HCT116 (cell line): ENCODE measurements around the gene KLHL3. TPM values are rescaled to one million over a fixed set of nuclear protein-coding genes. Genes with fewer than 3 reads are reported as not detected.

ENCODE experiments used
- ATAC-seq: fragments of 200-7000 bp; cut with Tn5 transposase; 2 replicates; pipeline ENCODE4 v1.9.1; 2020; ENCODE audit warnings: mild to moderate bottlenecking, moderate library complexity
- BruUV-seq: library from RNA; stranded (reverse); fragments of 400-500 nt; replicated peaks from 2 replicates; lab custom pipeline; 2021; lab: Mats Ljungman, UMichigan
- CTCF ChIA-PET: fragments of 300-600 bp; sonication (Branson Sonifier 250); formaldehyde crosslinking; loops from one replicate; lab custom pipeline; 2021; ENCODE audit warnings: antibody characterized with exemption; lab: Charles Lee
- POLR2A ChIA-PET: fragments of 300-600, 350-600 bp; sonication (Branson Sonifier 250); formaldehyde crosslinking; loops from one replicate; lab custom pipeline; 2021; ENCODE audit warnings: antibody characterized with exemption; lab: Charles Lee
- RAD21 ChIA-PET, 2 experiments: fragments of 300-600 bp; sonication (Branson Sonifier 250); formaldehyde crosslinking; loops; one replicate each; lab custom pipeline; 2023; ENCODE audit warnings: low total read pairs in 2 of 2; ENCODE audit not compliant: uncharacterized antibody in 2 of 2, unreplicated experiment in 2 of 2, low non-redundant PET in 1 of 2; lab: Charles Lee
- DNase-seq: peaks from one replicate; pipeline ENCODE4 v3.0.0-alpha.2; 2010; ENCODE audit warnings: low read depth, low spot score
- H2AFZ ChIP-seq: fragments of 200-600 bp; shearing (Covaris generic), sonication (generic); 2 replicates; pipeline ENCODE4 v1.6.1; 2017; ENCODE audit warnings: low read depth, mixed run types, mixed read lengths, antibody characterized with exemption, low read length; ENCODE audit not compliant: poor library complexity, severe bottlenecking
- H3K27ac ChIP-seq: 2 replicates; pipeline ENCODE4 v1.5.1; 2012; ENCODE audit warnings: low read depth, low read length
- H3K27me3 ChIP-seq: fragments of 200-600 bp; sonication (generic); 2 replicates; pipeline ENCODE4 v1.6.1; 2016; ENCODE audit warnings: mixed run types, low read length, mixed read lengths; ENCODE audit not compliant: insufficient read depth
- H3K36me3 ChIP-seq, 2 experiments: fragments of 200-500 bp in 1 of 2; fragments of 200-600 bp in 1 of 2; sonication (Bioruptor generic) in 1 of 2; sonication (generic) in 1 of 2; 2 replicates each; pipeline versions ENCODE4 v1.5.1 to v1.6.1; 2014 to 2016; ENCODE audit warnings: low read length in 2 of 2, inconsistent platforms in 1 of 2, mixed read lengths in 1 of 2, mixed run types in 1 of 2; ENCODE audit not compliant: insufficient read depth in 2 of 2, control insufficient read depth in 1 of 2
- H3K4me1 ChIP-seq, 2 experiments: fragments of 200-600 bp in 1 of 2; sonication (generic) in 1 of 2; 2 replicates each; pipeline versions ENCODE4 v1.5.1 to v1.6.1; 2012 to 2017; ENCODE audit warnings: low read length in 2 of 2, inconsistent platforms in 1 of 2, mild to moderate bottlenecking in 1 of 2, mixed read lengths in 1 of 2, mixed run types in 1 of 2, moderate library complexity in 1 of 2; ENCODE audit not compliant: insufficient read depth in 2 of 2, control insufficient read depth in 1 of 2
- H3K4me2 ChIP-seq: fragments of 200-600 bp; sonication (generic); 2 replicates; pipeline ENCODE4 v1.6.1; 2017; ENCODE audit warnings: mixed run types, low read length, mixed read lengths
- H3K4me3 ChIP-seq, 2 experiments: fragments of 200-600 bp in 1 of 2; sonication (generic) in 1 of 2; replicated peaks in 1 of 2; 2 replicates each; pipeline ENCODE4 v1.5.1; 2011 to 2016; ENCODE audit warnings: low read length in 2 of 2, control low read depth in 1 of 2, low read depth in 1 of 2, mild to moderate bottlenecking in 1 of 2, mixed read lengths in 1 of 2, mixed run types in 1 of 2
- H3K79me2 ChIP-seq: fragments of 200-600 bp; sonication (generic); 2 replicates; pipeline ENCODE4 v1.6.1; 2017; ENCODE audit warnings: mild to moderate bottlenecking, mixed run types, low read length, moderate library complexity, mixed read lengths; ENCODE audit not compliant: insufficient read depth
- H3K9ac ChIP-seq: fragments of 200-600 bp; sonication (generic); 2 replicates; pipeline ENCODE4 v1.6.1; 2016; ENCODE audit warnings: low read length, mixed read lengths
- H3K9me2 ChIP-seq: fragments of 200-600 bp; sonication (generic), shearing (Covaris generic); 2 replicates; pipeline ENCODE4 v1.6.1; 2017; ENCODE audit warnings: mixed run types, mild to moderate bottlenecking, moderate library complexity; ENCODE audit not compliant: insufficient read depth
- H3K9me3 ChIP-seq, 2 experiments: fragments of 200-500 bp in 1 of 2; fragments of 200-600 bp in 1 of 2; sonication (Bioruptor generic) in 1 of 2; sonication (generic) in 1 of 2; 2 replicates each; pipeline ENCODE4 v1.6.1; 2014 to 2017; ENCODE audit warnings: low read length in 2 of 2, mixed read lengths in 2 of 2, inconsistent platforms in 1 of 2, low read depth in 1 of 2, mild to moderate bottlenecking in 1 of 2, mixed run types in 1 of 2, moderate library complexity in 1 of 2; ENCODE audit not compliant: control insufficient read depth in 1 of 2, insufficient read depth in 1 of 2
- H4K20me1 ChIP-seq: fragments of 200-600 bp; sonication (generic), shearing (Covaris generic); 2 replicates; pipeline ENCODE4 v1.6.1; 2017; ENCODE audit warnings: mixed run types, mild to moderate bottlenecking, moderate library complexity; ENCODE audit not compliant: insufficient read depth
- CBX3 ChIP-seq: IDR thresholded peaks from 2 replicates; pipeline ENCODE4 v1.6.1; 2012; ENCODE audit warnings: low read depth
- CEBPB ChIP-seq: IDR thresholded peaks from 2 replicates; pipeline ENCODE4 v1.6.1; 2012; ENCODE audit warnings: low read depth
- CTCF ChIP-seq, 3 experiments: fragments of 200-600 bp in 1 of 3; sonication (generic) in 1 of 3; IDR thresholded peaks in 2 of 3; conservative IDR thresholded peaks in 1 of 3; 2 replicates each; pipeline ENCODE4 v1.5.1; 2012 to 2017; ENCODE audit warnings: low read depth in 2 of 3, low read length in 2 of 3, antibody characterized with exemption in 1 of 3, borderline replicate concordance in 1 of 3, control low read depth in 1 of 3, mild to moderate bottlenecking in 1 of 3, mixed read lengths in 1 of 3, mixed run types in 1 of 3, moderate library complexity in 1 of 3; ENCODE audit not compliant: insufficient read depth in 1 of 3
- EGR1 ChIP-seq: IDR thresholded peaks from 2 replicates; pipeline ENCODE4 v1.6.1; 2012; ENCODE audit warnings: low read depth
- ELF1 ChIP-seq: IDR thresholded peaks from 2 replicates; pipeline ENCODE4 v1.6.1; 2012; ENCODE audit warnings: low read depth, borderline replicate concordance
- EZH2 ChIP-seq: fragments of 200-600 bp; sonication (generic); IDR thresholded peaks from 2 replicates; pipeline ENCODE4 v1.6.1; 2017; ENCODE audit warnings: antibody characterized with exemption, mixed run types
- EZH2phosphoT487 ChIP-seq: fragments of 200-600 bp; IDR thresholded peaks from 2 replicates; pipeline ENCODE4 v1.6.1; 2018; ENCODE audit warnings: antibody characterized with exemption, borderline replicate concordance
- JUND ChIP-seq: IDR thresholded peaks from 2 replicates; pipeline ENCODE4 v1.6.1; 2012
- MAX ChIP-seq: IDR thresholded peaks from 2 replicates; pipeline ENCODE4 v1.6.1; 2012
- POLR2A ChIP-seq: IDR thresholded peaks from 2 replicates; pipeline ENCODE4 v1.7.0; 2011; ENCODE audit warnings: borderline replicate concordance; ENCODE audit not compliant: insufficient read depth, insufficient read length; ENCODE audit errors: extremely low read depth
- POLR2AphosphoS5 ChIP-seq: IDR thresholded peaks from 2 replicates; pipeline ENCODE4 v1.6.1; 2011; ENCODE audit warnings: mild to moderate bottlenecking, low read depth, low read length, moderate library complexity
- RAD21 ChIP-seq: IDR thresholded peaks from 2 replicates; pipeline ENCODE4 v1.6.1; 2012; ENCODE audit warnings: low read depth, mild to moderate bottlenecking
- REST ChIP-seq: IDR thresholded peaks from 2 replicates; pipeline ENCODE4 v1.6.1; 2012; ENCODE audit warnings: low read depth
- SP1 ChIP-seq: IDR thresholded peaks from 2 replicates; pipeline ENCODE4 v1.6.1; 2012; ENCODE audit warnings: low read depth
- TCF7L2 ChIP-seq: IDR thresholded peaks from 2 replicates; pipeline ENCODE4 v1.7.0; 2011; ENCODE audit warnings: borderline replicate concordance, inconsistent platforms; ENCODE audit not compliant: insufficient read depth, insufficient read length; ENCODE audit errors: extremely low read depth
- YY1 ChIP-seq: IDR thresholded peaks from 2 replicates; pipeline ENCODE4 v1.6.1; 2011; ENCODE audit warnings: low read length, low read depth, moderate library complexity, mild to moderate bottlenecking; ENCODE audit not compliant: insufficient replicate concordance; ENCODE audit errors: extremely low read depth
- ZBTB33 ChIP-seq: IDR thresholded peaks from 2 replicates; pipeline ENCODE4 v1.6.1; 2011; ENCODE audit warnings: mild to moderate bottlenecking, low read length, moderate library complexity; ENCODE audit not compliant: insufficient replicate concordance; ENCODE audit errors: extremely low read depth
- ZFX ChIP-seq: fragments of 450-650 bp; IDR thresholded peaks from 2 replicates; pipeline ENCODE4 v1.6.1; 2017
- ZNF274 ChIP-seq: fragments of 200-500 bp; sonication (Bioruptor generic); IDR thresholded peaks from 2 replicates; pipeline ENCODE4 v1.6.1; 2014; ENCODE audit warnings: mild to moderate bottlenecking, low read depth, low read length, inconsistent platforms
- intact Hi-C: fragments of 100-400 bp; cut with micrococcal nuclease; formaldehyde crosslinking; loops from 2 replicates; pipeline ENCODE4 v1.10.0; 2022
- total RNA-seq: library from RNA; stranded (reverse); gene quantifications from one replicate; pipeline ENCODE4 v1.2.1, GENCODE V29; 2021; ENCODE audit not compliant: unreplicated experiment

Gene KLHL3
- total RNA-seq, 1 experiment from 2014 or later = not detected

- no TSS peak for BruUV-seq
- Histone ChIP-seq H2AFZ (no peak overlapping the region), H3K4me1 (no peaks in the 10 kb centered on the region), H3K9me2 (no peaks in the 10 kb centered on the region), H3K4me2 (no peak overlapping the region), H3K79me2 (no peaks in the 10 kb centered on the region), H3K27me3 (no peaks in the 10 kb centered on the region), H3K4me3 (no peak overlapping the region), H3K9me3 (no peaks in the 10 kb centered on the region), H3K36me3 (no peaks in the 10 kb centered on the region), H3K27ac (no peak overlapping the region), H4K20me1 (no peaks in the 10 kb centered on the region), H3K9ac (no peak overlapping the region)
- POLR2A ChIA-PET = no interaction called here
- CTCF ChIA-PET = interaction anchor here (1.3 kb wide), 1 partner anchor 9 kb away, joined by 12 read pairs; no protein-coding TSS in a partner anchor
- intact Hi-C loops = no loop called here
- RAD21 ChIA-PET = no interaction called here
- TF ChIP-seq CTCF (IDR thresholded peaks at IDR 0.05 in 2 of 3, conservative IDR thresholded peaks at IDR 0.05 in 1 of 3; ENCODE audit: borderline replicate concordance in 1 of 3, insufficient read depth in 1 of 3, low read depth in 2 of 3, low read length in 2 of 3) = no peak
- no peak for TF ChIP-seq RAD21
- no peak for TF ChIP-seq POLR2A
- no peak for TF ChIP-seq JUND
- no peak for TF ChIP-seq ZFX
- no peak for TF ChIP-seq EZH2phosphoT487
- no peak for TF ChIP-seq EGR1
- no peak for TF ChIP-seq REST
- no peak for TF ChIP-seq CBX3
- TF ChIP-seq TCF7L2 = no peak
- TF ChIP-seq EZH2 = no peak
- no peak for TF ChIP-seq ZBTB33
- no peak for TF ChIP-seq ELF1
- no peak for TF ChIP-seq CEBPB
- no peak for TF ChIP-seq MAX
- no peak for TF ChIP-seq POLR2AphosphoS5
- TF ChIP-seq YY1 = no peak
- no peak for TF ChIP-seq ZNF274
- TF ChIP-seq SP1 = no peak
- DNase-seq (no peak), ATAC-seq (no peak)
These were observed 66.1 kb downstream of the KLHL3 start for GRCh38 chr5:137669811-137670210.
